Suprapubic skin (tissue), 4 donors: Measurements from ENCODE around the gene TNFSF4. TPM values are rescaled to one million over a fixed set of nuclear protein-coding genes. Genes with fewer than 3 reads are reported as not detected.

Experiments
- DNase-seq, 2 donors: peaks; one replicate each; pipeline ENCODE4 v3.0.0-alpha.2; 2019; ENCODE audit warnings: low spot score in 2 of 2
- H3K27ac ChIP-seq: fragments of 200-600 bp; sonication (generic); one replicate; pipeline ENCODE4 v1.5.1; 2019
- H3K27me3 ChIP-seq: fragments of 200-600 bp; sonication (generic); one replicate; pipeline ENCODE4 v1.5.1; 2019
- H3K36me3 ChIP-seq: fragments of 200-600 bp; sonication (generic); one replicate; pipeline ENCODE4 v1.5.1; 2019
- H3K4me1 ChIP-seq: fragments of 200-600 bp; sonication (generic); one replicate; pipeline ENCODE4 v1.5.1; 2019
- H3K4me3 ChIP-seq: fragments of 200-600 bp; sonication (generic); one replicate; pipeline ENCODE4 v1.5.1; 2019; ENCODE audit warnings: mild to moderate bottlenecking
- H3K9me3 ChIP-seq: fragments of 200-600 bp; sonication (generic); one replicate; pipeline ENCODE4 v1.5.1; 2019
- EP300 ChIP-seq: sonication (generic); formaldehyde crosslinking; IDR thresholded peaks from one replicate; pipeline ENCODE4 v1.6.1; 2017; ENCODE audit warnings: antibody characterized with exemption
- POLR2A ChIP-seq, 2 donors: fragments of 450-650 bp; IDR thresholded peaks; one replicate each; pipeline ENCODE4 v1.6.1; 2017; ENCODE audit warnings: antibody characterized with exemption in 2 of 2, mild to moderate bottlenecking in 2 of 2, moderate library complexity in 2 of 2
- POLR2AphosphoS5 ChIP-seq, 3 donors: sonication (generic); formaldehyde crosslinking; IDR thresholded peaks; one replicate each; pipeline ENCODE4 v1.6.1; 2017; ENCODE audit warnings: antibody characterized with exemption in 3 of 3
- WGBS: methylation state at CpG from one replicate; pipeline ENCODE4 v1.1.5; 2018; 5-methylcytosine and 5-hydroxymethylcytosine counted together
- total RNA-seq, 4 donors: library from RNA; depleted of rRNA; stranded (reverse); fragments of >200 nt; gene quantifications; one replicate each; pipeline ENCODE4 v1.1.0, GENCODE V29; 2016
- TF ChIP-seq, protein P1 (sequence below), 2 donors: fragments of 200-600 bp in 1 of 2; fragments of 450-650 bp in 1 of 2; sonication (generic) in 1 of 2; IDR thresholded peaks; one replicate each; pipeline ENCODE4 v1.5.1; 2016 to 2019; ENCODE audit warnings: antibody characterized with exemption in 2 of 2, mild to moderate bottlenecking in 1 of 2, moderate library complexity in 1 of 2

Gene TNFSF4
- total RNA-seq, 4 donors from 2014 or later, result 0.15 to 0.29 TPM; not detected in 2

DNA sequence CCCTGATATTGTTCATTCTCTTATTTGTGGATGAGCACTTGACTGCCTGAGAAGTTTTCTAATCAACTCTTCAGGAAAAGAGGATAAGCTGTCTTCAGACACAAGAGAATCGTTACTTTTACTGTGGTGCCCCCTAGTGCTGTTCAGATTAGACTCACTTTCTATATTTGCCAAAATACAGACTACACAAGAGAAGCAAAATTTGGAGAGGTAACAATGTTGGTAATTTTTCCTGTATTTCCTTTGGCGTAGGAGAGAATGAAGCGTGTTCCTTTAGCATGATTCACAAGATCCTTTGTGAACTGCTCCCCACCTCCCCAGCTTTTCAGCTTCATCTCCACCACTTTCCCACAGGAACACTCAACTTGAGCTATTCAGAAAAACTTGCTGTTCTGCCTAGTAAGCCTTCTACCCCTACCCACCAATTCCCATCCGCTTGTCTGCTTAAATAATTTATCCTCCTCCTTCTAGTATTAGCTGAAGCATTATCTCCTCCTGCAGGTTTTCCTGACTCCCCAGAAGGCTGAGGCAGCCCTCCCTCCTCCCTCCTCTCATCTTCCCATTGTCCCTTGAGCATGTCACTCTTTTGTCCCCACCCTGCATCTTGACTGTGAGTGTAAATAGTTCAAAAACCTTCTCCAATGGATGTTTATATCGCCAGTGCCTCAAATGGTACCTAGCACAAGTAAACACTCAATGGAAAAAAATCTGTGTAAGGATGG is 4.5 kb downstream of the TNFSF4 start:
- no peak for TF ChIP-seq EP300
- TF ChIP-seq, protein P1, sequence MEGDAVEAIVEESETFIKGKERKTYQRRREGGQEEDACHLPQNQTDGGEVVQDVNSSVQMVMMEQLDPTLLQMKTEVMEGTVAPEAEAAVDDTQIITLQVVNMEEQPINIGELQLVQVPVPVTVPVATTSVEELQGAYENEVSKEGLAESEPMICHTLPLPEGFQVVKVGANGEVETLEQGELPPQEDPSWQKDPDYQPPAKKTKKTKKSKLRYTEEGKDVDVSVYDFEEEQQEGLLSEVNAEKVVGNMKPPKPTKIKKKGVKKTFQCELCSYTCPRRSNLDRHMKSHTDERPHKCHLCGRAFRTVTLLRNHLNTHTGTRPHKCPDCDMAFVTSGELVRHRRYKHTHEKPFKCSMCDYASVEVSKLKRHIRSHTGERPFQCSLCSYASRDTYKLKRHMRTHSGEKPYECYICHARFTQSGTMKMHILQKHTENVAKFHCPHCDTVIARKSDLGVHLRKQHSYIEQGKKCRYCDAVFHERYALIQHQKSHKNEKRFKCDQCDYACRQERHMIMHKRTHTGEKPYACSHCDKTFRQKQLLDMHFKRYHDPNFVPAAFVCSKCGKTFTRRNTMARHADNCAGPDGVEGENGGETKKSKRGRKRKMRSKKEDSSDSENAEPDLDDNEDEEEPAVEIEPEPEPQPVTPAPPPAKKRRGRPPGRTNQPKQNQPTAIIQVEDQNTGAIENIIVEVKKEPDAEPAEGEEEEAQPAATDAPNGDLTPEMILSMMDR (IDR thresholded peaks at IDR 0.05), result peak; percentile 46 to 61
- H3K9me3 ChIP-seq, result no peaks in the 10 kb centered on the region
- no peak for DNase-seq
- no peak overlapping the region for H3K27ac ChIP-seq
- H3K4me1 ChIP-seq, result peaks cover 15% of the 10 kb centered on the region
- H3K4me3 ChIP-seq, result no peak overlapping the region
- no peaks in the 10 kb centered on the region for H3K27me3 ChIP-seq
- WGBS, result 42% methylated on average over 5 of the region's 5 CpGs
- no peaks in the 10 kb centered on the region for H3K36me3 ChIP-seq

DNA sequence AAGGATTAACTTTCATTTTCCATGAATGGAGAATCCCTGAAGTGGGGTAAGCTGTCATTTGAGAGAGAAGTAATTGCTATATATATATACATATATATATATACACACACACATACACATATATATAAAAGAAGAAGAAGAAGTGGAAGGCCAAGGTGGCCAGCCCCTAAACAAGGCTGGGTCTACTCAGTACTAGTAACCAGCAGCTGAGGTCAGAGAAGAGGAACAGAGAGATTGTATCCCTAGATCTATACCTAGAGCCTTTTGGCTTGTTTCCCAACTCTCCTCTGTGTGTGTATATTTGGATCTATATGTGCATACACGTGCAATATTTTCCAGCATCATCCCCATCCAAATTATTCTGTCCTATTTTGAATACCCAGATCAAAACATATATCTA is 5.2 kb downstream of the TNFSF4 start:
- WGBS, result 74% methylated on average over 1 of the region's 1 CpG
- no peaks in the 10 kb centered on the region for H3K9me3 ChIP-seq

DNA sequence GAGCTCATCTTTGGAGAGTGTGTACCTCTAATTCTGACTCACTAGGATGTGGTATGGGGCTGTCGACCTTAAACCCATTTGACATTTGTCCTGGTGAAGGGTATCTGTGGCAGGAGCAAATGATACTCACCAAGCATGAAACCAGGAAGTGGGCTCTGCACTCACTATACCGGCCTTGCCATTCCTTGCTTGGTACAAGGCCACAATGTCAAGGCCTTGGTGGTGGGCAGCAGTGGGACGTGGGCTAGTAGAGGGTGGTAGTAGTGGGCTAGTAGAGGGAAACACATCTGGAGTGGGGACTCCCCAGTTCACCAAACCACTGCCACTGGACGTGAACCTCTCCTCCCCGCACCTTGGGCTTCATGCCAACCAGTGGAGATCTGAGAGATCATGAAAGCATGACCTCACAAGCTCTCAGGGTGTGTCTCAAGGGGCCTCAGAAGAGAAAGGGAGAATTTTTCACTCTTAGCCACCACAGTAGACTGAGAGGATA is 11.5 kb downstream of the TNFSF4 start:
- Histone ChIP-seq H3K27ac (no peak overlapping the region), H3K27me3 (no peaks in the 10 kb centered on the region), H3K4me3 (no peak overlapping the region), H3K9me3 (no peaks in the 10 kb centered on the region), H3K4me1 (peaks cover 9% of the 10 kb centered on the region), H3K36me3 (no peaks in the 10 kb centered on the region)
- no peak for TF ChIP-seq EP300
- no peak for TF ChIP-seq POLR2A (IDR thresholded peaks at IDR 0.05)
- no peak for TF ChIP-seq POLR2AphosphoS5 (IDR thresholded peaks at IDR 0.05)
- TF ChIP-seq, protein P1 (IDR thresholded peaks at IDR 0.05), result no peak
- WGBS, result 84% methylated on average over 5 of the region's 5 CpGs
- DNase-seq, result no peak

More for the DNA sequence above, 5.2 kb downstream of the TNFSF4 start:
- no peaks in the 10 kb centered on the region for H3K27me3 ChIP-seq
- peaks cover 14% of the 10 kb centered on the region for H3K4me1 ChIP-seq
- H3K36me3 ChIP-seq, result no peaks in the 10 kb centered on the region
- TF ChIP-seq, protein P1 (IDR thresholded peaks at IDR 0.05), result no peak
- no peak for TF ChIP-seq EP300
- no peak for TF ChIP-seq POLR2AphosphoS5 (IDR thresholded peaks at IDR 0.05)
- TF ChIP-seq POLR2A (IDR thresholded peaks at IDR 0.05), result no peak
- no peak overlapping the region for H3K4me3 ChIP-seq
- no peak overlapping the region for H3K27ac ChIP-seq
- no peak for DNase-seq

DNA sequence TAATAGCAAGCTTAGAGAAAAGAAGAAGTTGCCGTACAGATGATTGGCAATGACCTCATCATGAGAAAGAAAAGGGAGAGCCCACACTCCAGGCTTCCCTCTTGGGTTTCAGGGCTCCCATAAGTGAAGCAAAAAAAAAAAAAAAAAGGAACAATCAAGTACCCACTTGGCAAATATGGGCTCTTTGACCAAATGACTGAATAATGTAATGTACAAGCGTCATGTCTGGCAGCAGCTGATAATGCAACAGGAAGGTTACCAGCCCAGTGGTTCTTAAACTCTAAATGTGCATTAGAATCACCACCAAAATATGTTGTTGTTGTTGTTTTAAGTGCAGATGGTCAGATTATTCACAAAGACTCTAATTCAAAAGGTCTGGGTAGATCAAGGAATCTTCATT is 13.5 kb downstream of the TNFSF4 start:
- WGBS, result 69% methylated on average over 2 of the region's 2 CpGs
- peaks cover 19% of the 10 kb centered on the region for H3K4me1 ChIP-seq
- no peak for DNase-seq
- H3K27me3 ChIP-seq, result no peaks in the 10 kb centered on the region
- no peak overlapping the region for H3K4me3 ChIP-seq
- H3K27ac ChIP-seq, result no peak overlapping the region
- TF ChIP-seq POLR2AphosphoS5 (IDR thresholded peaks at IDR 0.05) (no peak), POLR2A (IDR thresholded peaks at IDR 0.05) (no peak), EP300 (no peak)
- TF ChIP-seq, protein P1 (IDR thresholded peaks at IDR 0.05), result no peak
- no peaks in the 10 kb centered on the region for H3K36me3 ChIP-seq
- no peaks in the 10 kb centered on the region for H3K9me3 ChIP-seq

DNA sequence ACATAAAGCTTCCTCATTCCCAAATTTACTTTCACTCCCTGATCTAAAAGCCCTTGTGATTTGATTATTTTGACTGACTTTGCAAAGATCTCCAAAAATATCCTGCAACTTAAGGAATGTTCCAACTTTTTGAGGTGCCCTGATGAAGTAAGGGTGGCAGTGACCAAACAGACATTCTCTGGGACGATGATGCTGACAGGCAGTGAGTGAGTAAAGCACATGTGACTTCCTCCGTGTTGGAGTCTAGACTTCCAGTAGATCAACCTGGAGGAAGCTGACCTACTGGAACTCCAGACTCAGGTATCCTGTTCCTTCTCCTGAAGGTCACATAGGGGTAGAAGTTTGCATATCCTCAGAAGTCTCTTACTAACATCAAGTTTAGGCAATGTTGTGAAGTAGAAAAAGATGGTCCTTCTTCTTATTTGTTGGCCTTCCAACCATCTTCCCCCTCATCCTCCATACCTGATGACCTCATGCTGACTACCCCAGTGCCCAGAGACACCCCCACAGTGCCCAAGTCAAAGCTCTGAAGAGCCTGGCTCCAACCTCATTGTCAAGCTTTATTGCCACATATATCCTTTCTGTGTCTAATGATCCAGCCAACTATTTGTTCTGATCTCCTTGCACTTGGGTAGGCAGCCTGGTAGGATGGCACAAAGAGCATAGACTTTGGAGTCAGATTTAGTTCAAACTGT is 16.0 kb downstream of the TNFSF4 start:
- no peak for DNase-seq
- WGBS, result 41% methylated on average over 2 of the region's 2 CpGs
- peaks cover 19% of the 10 kb centered on the region for H3K4me1 ChIP-seq
- H3K4me3 ChIP-seq, result no peak overlapping the region
- TF ChIP-seq POLR2A (IDR thresholded peaks at IDR 0.05) (no peak), POLR2AphosphoS5 (IDR thresholded peaks at IDR 0.05) (no peak), EP300 (no peak)
- TF ChIP-seq, protein P1 (IDR thresholded peaks at IDR 0.05), result no peak
- no peaks in the 10 kb centered on the region for H3K36me3 ChIP-seq
- H3K27me3 ChIP-seq, result no peaks in the 10 kb centered on the region
- no peaks in the 10 kb centered on the region for H3K9me3 ChIP-seq
- no peak overlapping the region for H3K27ac ChIP-seq
